HEK293 (cell line): ENCODE results near the gene NEMP2.

Experiments
- CTCF ChIA-PET: fragments of 350-600 bp; formaldehyde crosslinking; extraction: SDS; loops from one replicate; lab custom pipeline; 2021; ENCODE audit warnings: antibody characterized with exemption; lab: Yijun Ruan, JAX
- POLR2A ChIA-PET: fragments of 300-600 bp; formaldehyde crosslinking; extraction: SDS; loops from one replicate; lab custom pipeline; 2020; ENCODE audit warnings: antibody characterized with exemption, inconsistent platforms; lab: Yijun Ruan, JAX
- H3K27ac ChIP-seq: fragments of 200-500 bp; sonication (Bioruptor generic); 2 replicates; pipeline ENCODE4 v1.5.1; 2014; ENCODE audit warnings: low read depth, low read length, control low read depth, inconsistent platforms; ENCODE audit errors: extremely low read depth
- H3K36me3 ChIP-seq, 2 experiments: fragments of 200-500 bp in 1 of 2; sonication (Bioruptor generic) in 1 of 2; 1 replicate in 1 of 2; 2 replicates in 1 of 2; pipeline ENCODE4 v1.5.1; 2014 to 2017; ENCODE audit warnings: inconsistent platforms in 2 of 2, low read length in 2 of 2; ENCODE audit not compliant: control insufficient read depth in 2 of 2, insufficient read depth in 1 of 2
- H3K4me1 ChIP-seq: fragments of 200-500 bp; sonication (Bioruptor generic); 2 replicates; pipeline ENCODE4 v1.5.1; 2014; ENCODE audit warnings: mild to moderate bottlenecking, low read length, inconsistent platforms; ENCODE audit not compliant: control insufficient read depth, insufficient read depth
- H3K4me3 ChIP-seq: 2 replicates; pipeline ENCODE4 v1.5.1; 2011; ENCODE audit warnings: low read depth, mild to moderate bottlenecking, control low read depth, low read length, moderate library complexity
- H3K9me3 ChIP-seq: fragments of 200-500 bp; sonication (Bioruptor generic); 2 replicates; pipeline ENCODE4 v1.5.1; 2014; ENCODE audit warnings: low read depth, low read length, inconsistent platforms; ENCODE audit not compliant: control insufficient read depth, insufficient read depth
- GFI1B ChIP-seq: fragments of 450-650 bp; formaldehyde crosslinking; IDR thresholded peaks from 2 replicates; pipeline ENCODE4 v1.5.1; 2016; ENCODE audit warnings: missing biosample characterization, missing genetic modification characterization
- GLIS1 ChIP-seq: fragments of 450-650 bp; formaldehyde crosslinking; IDR thresholded peaks from 2 replicates; pipeline ENCODE4 v1.5.1; 2016; ENCODE audit warnings: missing biosample characterization, missing genetic modification characterization
- MZF1 ChIP-seq: fragments of 450-650 bp; formaldehyde crosslinking; IDR thresholded peaks from 2 replicates; pipeline ENCODE4 v1.5.1; 2017; ENCODE audit warnings: missing biosample characterization, missing genetic modification characterization, borderline replicate concordance
- PRDM2 ChIP-seq: fragments of 450-650 bp; formaldehyde crosslinking; IDR thresholded peaks from 2 replicates; pipeline ENCODE4 v1.5.1; 2016; ENCODE audit warnings: missing biosample characterization, missing genetic modification characterization, borderline replicate concordance
- PRDM4 ChIP-seq: fragments of 450-650 bp; formaldehyde crosslinking; IDR thresholded peaks from 2 replicates; pipeline ENCODE4 v1.5.1; 2017; ENCODE audit warnings: missing biosample characterization, missing genetic modification characterization
- SETDB1 ChIP-seq: IDR thresholded peaks from one replicate; pipeline ENCODE4 v1.6.1; 2017; ENCODE audit warnings: mild to moderate bottlenecking, low read length, moderate library complexity, mixed read lengths; ENCODE audit not compliant: insufficient read length
- SP2 ChIP-seq: fragments of 450-650 bp; formaldehyde crosslinking; IDR thresholded peaks from 2 replicates; pipeline ENCODE4 v1.5.1; 2016; ENCODE audit warnings: missing biosample characterization, missing genetic modification characterization
- ZBTB20 ChIP-seq: fragments of 450-650 bp; formaldehyde crosslinking; IDR thresholded peaks from 2 replicates; pipeline ENCODE4 v1.5.1; 2016; ENCODE audit warnings: missing biosample characterization, missing genetic modification characterization
- ZNF114 ChIP-seq: fragments of 450-650 bp; formaldehyde crosslinking; IDR thresholded peaks from 2 replicates; pipeline ENCODE4 v1.5.0; 2017; ENCODE audit warnings: missing biosample characterization, missing genetic modification characterization
- ZNF16 ChIP-seq: fragments of 450-650 bp; formaldehyde crosslinking; IDR thresholded peaks from 2 replicates; pipeline ENCODE4 v1.5.1; 2016; ENCODE audit warnings: low read depth, missing biosample characterization, missing genetic modification characterization
- ZNF221 ChIP-seq: fragments of 450-650 bp; formaldehyde crosslinking; IDR thresholded peaks from 2 replicates; pipeline ENCODE4 v1.5.1; 2017; ENCODE audit warnings: missing biosample characterization, missing genetic modification characterization, borderline replicate concordance
- ZNF266 ChIP-seq: fragments of 450-650 bp; formaldehyde crosslinking; IDR thresholded peaks from 2 replicates; pipeline ENCODE4 v1.5.1; 2016; ENCODE audit warnings: missing biosample characterization, missing genetic modification characterization, low read depth
- ZNF292 ChIP-seq: fragments of 450-650 bp; formaldehyde crosslinking; IDR thresholded peaks from 2 replicates; pipeline ENCODE4 v1.5.1; 2016; ENCODE audit warnings: low read depth, missing biosample characterization, missing genetic modification characterization, borderline replicate concordance
- ZNF335 ChIP-seq: fragments of 450-650 bp; formaldehyde crosslinking; conservative IDR thresholded peaks from 2 replicates; pipeline ENCODE4 v1.5.1; 2016; ENCODE audit warnings: missing biosample characterization, missing genetic modification characterization
- ZNF391 ChIP-seq: fragments of 450-650 bp; formaldehyde crosslinking; IDR thresholded peaks from 2 replicates; pipeline ENCODE4 v1.5.1; 2016; ENCODE audit warnings: low read depth, missing biosample characterization, missing genetic modification characterization, borderline replicate concordance
- ZNF404 ChIP-seq: fragments of 450-650 bp; formaldehyde crosslinking; IDR thresholded peaks from 2 replicates; pipeline ENCODE4 v1.5.1; 2017; ENCODE audit warnings: missing biosample characterization, missing genetic modification characterization
- ZNF529 ChIP-seq: fragments of 450-650 bp; formaldehyde crosslinking; IDR thresholded peaks from 2 replicates; pipeline ENCODE4 v1.5.1; 2017; ENCODE audit warnings: missing genetic modification characterization, missing biosample characterization; ENCODE audit not compliant: insufficient replicate concordance
- ZNF600 ChIP-seq: fragments of 450-650 bp; formaldehyde crosslinking; IDR thresholded peaks from 2 replicates; pipeline ENCODE4 v1.5.1; 2016; ENCODE audit warnings: missing biosample characterization, missing genetic modification characterization
- TF ChIP-seq, protein P1 (sequence below): fragments of 450-650 bp; formaldehyde crosslinking; IDR thresholded peaks from 2 replicates; pipeline ENCODE4 v1.5.1; 2016; ENCODE audit warnings: missing biosample characterization, missing genetic modification characterization

NEMP2 gene

DNA sequence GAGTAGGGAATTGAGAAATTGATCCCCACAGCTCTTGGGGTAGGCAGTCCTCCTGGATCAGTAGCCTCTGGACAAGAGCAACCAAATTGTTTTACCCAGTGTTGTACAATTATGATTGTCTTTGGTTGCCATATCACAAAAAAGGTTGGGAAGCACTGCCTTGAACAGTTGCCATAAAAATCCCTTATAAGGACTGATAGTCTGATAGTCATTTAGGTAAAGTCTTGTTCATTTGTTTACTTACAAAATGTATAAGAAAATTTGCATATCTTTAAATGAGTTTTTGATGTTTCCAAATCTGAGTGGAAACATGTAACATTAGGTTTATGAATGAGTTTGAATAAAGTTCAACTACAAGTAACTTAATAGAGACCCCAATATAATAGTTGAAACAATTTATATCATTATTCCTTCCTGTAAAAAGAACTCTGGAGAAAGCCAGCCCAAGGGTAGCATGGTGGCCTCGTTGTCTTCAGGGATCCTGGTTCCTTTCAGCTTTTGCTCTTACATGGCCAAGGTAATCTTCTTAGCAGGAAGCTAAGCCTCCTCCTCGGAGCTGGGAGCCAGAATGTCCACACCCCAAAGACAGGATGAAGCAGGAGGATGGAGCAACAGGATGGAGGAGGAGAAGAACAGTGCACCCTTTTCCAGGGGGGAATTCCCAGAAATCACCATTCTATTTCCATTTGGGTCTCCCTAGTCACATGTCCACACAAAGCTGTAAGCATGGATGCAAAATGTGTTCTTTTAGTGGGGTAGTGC is 35.7 kb upstream of the NEMP2 start (continued):
- TF ChIP-seq PRDM4 (no peak), ZNF266 (tag by site-specific recombination) (no peak)

- ChIA-PET POLR2A (interaction anchor here (0.7 kb wide), 1 partner anchor 11 kb away, joined by 3 read pairs; no protein-coding TSS in a partner anchor), CTCF (interaction anchor here (0.7 kb wide), 2 partner anchors 14 to 18 kb away, joined by 3 read pairs; no protein-coding TSS in a partner anchor)
- Histone ChIP-seq H3K27ac (no peak overlapping the region), H3K4me1 (no peaks in the 10 kb centered on the region), H3K9me3 (no peaks in the 10 kb centered on the region), H3K36me3 (no peaks in the 10 kb centered on the region), H3K4me3 (no peak overlapping the region)
- no peak for TF ChIP-seq SP2
- TF ChIP-seq ZNF529 (tag by site-specific recombination) = no peak
- no peak for TF ChIP-seq ZNF221
- TF ChIP-seq ZNF600 = no peak
- TF ChIP-seq SETDB1 = no peak
- TF ChIP-seq ZBTB20 (tag by site-specific recombination) = no peak
- no peak for TF ChIP-seq ZNF391 (tag by site-specific recombination)
- no peak for TF ChIP-seq GLIS1
- TF ChIP-seq MZF1 (tag by site-specific recombination) = no peak
Observed at GRCh38 chr2:190564838-190565237, 30.3 kb upstream of the NEMP2 start.

GRCh38 chr2:190563646-190564045 is 29.1 kb upstream of the NEMP2 start:
- no peak overlapping the region for H3K4me3 ChIP-seq
- no peak overlapping the region for H3K27ac ChIP-seq
- CTCF ChIA-PET = no interaction called here
- H3K4me1 ChIP-seq = no peaks in the 10 kb centered on the region
- POLR2A ChIA-PET = no interaction called here
- no peaks in the 10 kb centered on the region for H3K36me3 ChIP-seq
- no peaks in the 10 kb centered on the region for H3K9me3 ChIP-seq
- TF ChIP-seq ZNF335 (tag by site-specific recombination) (no peak), ZNF404 (tag by site-specific recombination) (no peak), ZNF16 (tag by site-specific recombination) (no peak), PRDM2 (tag by site-specific recombination) (no peak), ZNF292 (no peak), ZNF221 (no peak), ZNF114 (tag by site-specific recombination) (no peak), GFI1B (no peak)
- TF ChIP-seq, protein P1, sequence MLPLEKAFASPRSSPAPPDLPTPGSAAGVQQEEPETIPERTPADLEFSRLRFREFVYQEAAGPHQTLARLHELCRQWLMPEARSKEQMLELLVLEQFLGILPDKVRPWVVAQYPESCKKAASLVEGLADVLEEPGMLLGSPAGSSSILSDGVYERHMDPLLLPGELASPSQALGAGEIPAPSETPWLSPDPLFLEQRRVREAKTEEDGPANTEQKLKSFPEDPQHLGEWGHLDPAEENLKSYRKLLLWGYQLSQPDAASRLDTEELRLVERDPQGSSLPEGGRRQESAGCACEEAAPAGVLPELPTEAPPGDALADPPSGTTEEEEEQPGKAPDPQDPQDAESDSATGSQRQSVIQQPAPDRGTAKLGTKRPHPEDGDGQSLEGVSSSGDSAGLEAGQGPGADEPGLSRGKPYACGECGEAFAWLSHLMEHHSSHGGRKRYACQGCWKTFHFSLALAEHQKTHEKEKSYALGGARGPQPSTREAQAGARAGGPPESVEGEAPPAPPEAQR (tag by site-specific recombination) = no peak
- TF ChIP-seq, all 188 proteins: peak for 0
